Stimulated activated CD8-positive, alpha-beta memory T cell treated with anti-CD3 and anti-CD28 coated beads, Interleukin-7, amount 100 ng/mL, for 48 hours (primary cell): ENCODE measurements around the gene TSPAN9.

Experiments
- DNase-seq, 2 donors: peaks; one replicate each; pipeline ENCODE4 v3.0.0-alpha.2; 2020; ENCODE audit warnings: low read depth in 1 of 2; ENCODE audit errors: extremely low read depth in 1 of 2

The TSPAN9 gene

DNA sequence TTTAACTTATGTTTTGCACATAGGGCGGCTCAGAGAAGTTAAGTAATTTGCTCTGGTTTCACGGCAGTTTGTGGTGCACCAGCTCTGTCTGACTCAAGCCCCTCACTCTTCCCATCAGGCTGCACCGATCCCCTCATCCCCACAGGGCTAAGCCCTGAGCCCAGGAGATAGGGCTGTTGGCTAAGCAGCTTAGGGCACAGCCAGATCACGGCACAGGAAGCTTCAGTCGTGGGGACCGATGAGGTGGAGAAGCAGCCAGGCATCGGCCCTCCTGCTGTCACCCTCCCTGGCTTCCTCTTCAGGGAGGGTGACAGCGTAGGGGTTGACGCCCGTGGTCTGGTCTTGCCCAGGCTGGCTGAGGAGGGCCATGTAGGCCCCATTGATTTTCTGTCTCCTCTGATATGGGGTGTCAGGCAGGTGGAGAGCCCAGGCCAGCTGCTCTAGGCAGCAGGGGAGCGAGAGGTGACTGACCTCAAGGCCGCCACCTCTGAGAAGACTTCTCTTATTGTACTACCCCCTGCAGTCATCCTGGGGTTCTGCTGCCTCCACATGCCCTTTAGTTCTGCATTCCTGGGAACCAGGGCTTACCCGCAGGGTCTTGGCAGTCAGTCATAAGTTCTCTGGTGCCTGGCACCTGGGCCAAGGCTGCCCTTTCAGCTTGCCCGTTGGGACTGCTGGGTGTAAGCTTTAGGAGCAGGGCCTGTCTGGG is 166.4 kb downstream of the TSPAN9 start:
- DNase-seq, result no peak

DNA sequence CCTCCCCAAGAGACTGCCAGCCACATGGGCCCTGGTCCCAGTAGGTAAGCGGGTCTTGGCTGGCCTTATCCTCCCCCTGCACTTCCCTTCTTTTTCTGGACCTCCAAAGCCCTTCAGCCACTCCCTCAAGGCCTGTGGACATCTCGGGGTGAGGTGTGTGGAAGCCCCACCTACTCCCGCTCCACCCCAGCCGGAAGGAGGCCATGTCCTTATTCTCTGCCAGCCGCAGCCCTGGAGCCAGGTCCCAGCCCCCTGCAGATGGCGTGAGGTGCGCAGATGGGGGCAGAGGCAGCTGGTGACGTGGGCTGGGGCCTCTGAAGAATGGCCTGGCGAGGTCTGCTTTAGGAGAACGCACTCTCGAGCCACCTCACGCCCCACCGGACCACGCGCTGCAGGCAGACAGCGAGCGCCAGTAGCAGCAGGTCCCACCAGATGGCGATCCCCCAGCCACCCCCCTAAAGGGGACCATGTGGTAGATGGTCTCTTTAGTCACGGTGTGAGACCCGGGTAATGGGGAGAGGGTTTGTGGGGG is 167.1 kb downstream of the TSPAN9 start:
- no peak for DNase-seq

DNA sequence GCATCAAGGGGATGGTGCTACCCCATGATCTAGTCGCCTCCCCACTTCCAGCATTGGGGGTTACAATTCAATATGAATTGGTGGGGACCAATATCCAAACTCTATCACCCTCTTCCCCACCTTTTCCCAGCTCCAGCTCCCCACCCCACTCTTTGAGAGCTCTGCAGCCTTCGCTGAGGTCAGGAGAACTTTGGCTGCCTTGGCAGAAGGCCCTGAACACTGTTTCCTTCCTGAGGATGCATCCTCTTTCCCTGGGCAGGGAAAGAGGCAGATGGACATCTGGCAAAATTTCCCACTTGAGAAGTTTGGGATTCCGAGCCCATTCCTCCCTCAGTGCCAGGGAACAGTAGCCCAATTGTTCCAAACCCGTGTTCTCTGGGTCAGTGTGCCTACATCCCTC is 169.1 kb downstream of the TSPAN9 start:
- no peak for DNase-seq

DNA sequence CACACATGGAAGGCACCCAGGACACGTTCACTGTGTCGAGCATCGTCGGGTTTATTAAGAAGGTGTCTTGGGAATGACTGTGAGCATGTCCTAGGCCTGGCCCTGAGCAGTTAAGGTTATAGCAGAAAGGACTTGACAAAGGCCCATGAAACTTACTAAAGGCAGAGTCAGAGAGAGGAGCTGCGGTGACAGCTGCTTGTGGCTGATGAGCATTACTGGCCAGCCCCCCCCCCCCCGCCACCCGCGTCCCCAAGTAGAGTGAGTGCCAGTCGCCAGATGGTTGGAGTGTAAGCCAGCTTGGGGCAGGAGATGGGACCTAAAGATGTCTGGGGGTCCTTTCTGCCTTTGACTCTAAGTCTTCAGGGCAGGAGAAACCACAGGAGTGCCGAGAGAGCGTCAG is 169.9 kb downstream of the TSPAN9 start:
- no peak for DNase-seq

DNA sequence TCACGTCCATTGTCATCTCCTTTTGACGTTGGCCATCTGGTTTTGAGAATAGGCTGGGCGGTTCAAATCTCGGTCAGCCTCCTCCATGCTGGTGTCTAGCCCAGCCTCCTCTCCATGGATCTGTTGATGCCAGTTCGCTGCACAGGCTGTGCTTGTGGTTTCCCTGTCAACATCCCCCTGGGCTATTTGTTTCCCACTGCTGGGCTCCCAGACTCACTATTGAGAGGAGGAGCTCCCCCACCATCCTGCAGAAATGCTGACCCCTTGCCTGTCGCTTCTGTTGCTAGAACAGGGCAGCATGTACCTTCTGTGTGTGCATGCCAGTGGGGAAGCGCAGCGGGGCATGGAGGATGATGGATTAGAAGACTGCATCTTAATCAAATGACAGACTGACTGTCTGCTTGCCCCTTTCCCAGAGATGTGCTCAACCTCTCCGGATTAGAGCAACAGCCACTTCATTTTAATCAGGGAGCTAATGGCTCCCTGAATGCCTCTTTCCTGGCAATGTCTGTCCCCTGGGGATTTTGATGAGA is 170.5 kb downstream of the TSPAN9 start:
- DNase-seq, result no peak

DNA sequence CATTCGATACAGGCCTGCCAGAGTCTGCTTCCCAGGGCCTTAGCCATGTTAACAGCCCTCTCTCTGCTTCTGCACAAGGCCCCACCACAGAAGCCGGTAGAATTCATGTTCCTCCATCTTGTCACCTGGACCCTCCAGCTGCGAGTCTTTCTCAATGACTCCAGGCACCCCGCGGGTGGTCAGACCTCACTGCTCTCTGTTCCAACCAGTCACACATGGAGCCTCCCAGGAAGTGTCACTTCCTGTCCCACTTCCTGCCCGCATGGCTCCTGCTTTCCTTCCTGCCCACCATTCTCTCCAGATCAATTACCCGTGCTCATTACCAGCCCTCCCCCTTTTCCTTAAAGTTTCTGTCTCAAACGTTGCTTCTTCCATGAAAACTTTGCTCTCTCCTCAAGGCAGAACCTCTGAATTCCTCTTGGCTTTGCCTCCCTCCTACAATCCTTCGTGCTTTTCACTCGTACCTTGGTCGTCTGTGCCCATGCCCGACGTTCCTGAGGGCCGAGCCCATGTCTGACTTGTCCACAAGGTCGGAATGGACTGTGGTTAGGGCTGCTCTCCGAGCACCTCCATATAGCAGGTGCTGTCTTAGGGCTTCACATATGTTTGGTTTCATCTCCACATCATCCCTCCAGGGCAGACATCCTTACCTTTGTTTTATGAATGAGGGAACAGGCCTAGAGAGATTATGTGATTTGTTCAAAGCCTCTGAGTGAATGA is 172.1 kb downstream of the TSPAN9 start:
- no peak for DNase-seq

DNA sequence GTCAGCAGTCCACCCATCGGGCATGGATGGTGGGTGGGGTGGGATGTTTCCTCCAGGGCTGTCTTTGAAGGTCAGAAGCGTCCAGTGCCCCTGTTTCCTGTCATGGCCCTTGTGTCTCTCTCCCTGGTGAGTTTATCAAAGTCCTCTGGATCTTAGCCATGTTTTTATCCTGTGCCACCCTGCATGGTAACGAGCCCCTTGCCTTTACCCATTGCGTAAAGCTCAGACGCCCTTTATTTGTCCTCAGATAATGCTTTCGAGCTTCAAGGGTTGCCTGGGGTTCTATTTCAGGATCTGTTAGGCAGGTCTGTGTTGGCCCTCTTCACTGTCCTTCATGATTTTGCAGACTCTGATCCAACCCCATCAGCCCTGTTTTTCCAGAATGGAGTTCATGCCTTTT is 172.9 kb downstream of the TSPAN9 start:
- no peak for DNase-seq

DNA sequence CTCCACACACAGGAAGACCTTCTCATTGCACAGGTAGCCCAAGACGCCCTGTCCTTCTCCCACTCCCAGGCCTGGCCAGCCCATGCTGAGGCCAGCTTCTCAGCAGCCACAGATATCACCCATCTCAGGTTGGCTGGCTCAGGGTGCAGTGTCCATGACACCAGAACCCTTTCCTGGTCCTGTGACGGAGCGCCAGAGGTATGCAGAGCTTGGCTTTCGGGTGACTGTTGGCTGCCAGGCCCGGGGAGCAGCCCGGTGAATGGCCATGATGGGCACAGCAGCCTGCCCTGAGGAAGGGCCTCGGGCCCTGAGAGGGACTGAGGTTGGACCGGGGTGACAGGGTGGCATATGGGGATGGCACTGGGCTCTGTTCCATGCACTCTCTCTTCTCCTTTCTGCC is 173.4 kb downstream of the TSPAN9 start:
- DNase-seq, result no peak

DNA sequence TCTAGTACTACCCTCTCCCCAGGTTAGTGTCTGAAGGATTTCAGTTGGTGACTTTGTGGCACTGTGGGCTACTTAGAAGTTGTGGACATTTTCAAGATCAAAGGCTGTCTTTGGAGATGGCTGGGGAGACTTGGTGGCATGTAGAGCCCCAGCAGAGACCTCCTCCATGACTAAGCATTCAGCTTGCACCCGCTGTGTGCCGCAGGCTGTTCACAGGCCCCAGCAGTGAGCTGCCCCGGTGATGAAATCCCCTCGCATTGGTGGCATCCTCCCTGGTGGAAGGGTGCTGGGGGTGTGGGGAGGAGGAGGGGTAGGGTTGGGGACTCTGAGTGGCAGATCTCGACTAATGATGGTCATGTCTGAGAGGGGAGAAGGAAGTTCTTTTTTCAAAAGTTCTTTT is 173.9 kb downstream of the TSPAN9 start:
- no peak for DNase-seq

DNA sequence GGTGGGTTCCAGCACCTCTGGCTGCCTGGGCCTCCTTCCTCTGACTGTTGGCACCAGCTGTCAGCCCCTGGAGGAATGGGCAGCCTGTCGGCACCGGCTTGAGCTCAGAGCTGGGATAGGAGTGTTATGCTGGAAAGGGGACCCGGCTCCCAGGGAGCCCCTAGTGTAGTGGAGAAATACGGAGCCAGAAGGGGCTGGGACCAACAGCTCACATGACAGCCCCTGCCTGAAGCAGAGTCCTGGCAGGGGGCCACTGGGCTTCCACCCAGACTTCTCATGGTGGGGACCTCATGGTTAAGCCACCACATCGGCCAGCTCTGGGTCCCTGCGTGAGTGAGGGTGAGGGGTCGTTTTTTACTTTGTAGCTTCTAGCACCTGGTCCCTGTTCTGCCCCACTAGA is 174.5 kb downstream of the TSPAN9 start:
- DNase-seq, result no peak

DNA sequence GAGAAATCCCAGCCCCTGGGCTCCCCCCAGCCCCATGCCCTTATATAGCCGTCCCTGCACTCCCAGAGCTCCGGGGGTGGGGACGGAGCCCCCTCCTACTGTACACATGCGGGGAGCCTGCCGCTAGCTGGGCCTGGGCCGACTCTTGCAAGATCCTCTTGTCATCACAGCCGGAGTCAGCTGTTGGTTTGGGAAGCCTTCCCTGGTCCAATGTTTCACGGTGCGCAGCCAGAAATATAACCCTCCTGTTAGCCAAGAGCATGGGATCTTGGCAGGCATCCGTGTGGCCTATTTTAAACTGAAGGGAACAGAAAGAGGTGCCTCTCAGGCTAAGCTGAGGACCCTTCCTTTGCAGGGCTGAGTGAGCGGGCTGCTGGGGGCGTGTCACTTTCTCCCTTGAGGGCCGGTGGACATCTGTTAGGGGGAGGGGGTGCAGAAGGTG is 175.3 kb downstream of the TSPAN9 start:
- DNase-seq, result no peak

DNA sequence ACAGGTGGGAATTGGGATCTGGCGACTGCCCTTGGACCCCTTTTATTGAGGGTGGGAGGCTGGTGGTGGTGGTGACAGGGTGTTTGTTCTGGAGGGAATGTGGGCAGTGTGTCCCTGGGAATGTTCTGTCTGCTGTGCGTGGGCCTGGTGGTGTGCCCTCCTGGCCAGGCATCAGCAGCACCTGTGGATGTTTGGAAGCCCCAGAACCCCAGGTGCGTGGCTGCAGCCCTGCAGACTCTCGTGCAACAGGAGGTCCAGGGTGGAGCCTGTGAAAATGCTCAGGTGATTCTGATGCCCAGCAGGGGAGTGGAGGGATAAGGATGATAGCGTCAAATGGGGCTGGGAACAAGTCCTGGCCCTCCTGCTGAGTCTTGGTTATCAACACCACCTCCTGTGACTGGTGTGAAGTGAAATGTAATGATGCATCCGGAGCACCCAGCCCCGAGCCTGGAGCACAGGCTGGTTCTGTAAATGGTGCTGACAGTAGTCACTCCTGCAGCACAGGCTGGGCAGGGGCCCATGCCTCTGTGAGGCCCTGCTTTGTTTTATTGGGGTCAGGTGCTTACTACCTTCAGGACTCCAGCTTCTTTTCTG is 176.6 kb downstream of the TSPAN9 start:
- no peak for DNase-seq

DNA sequence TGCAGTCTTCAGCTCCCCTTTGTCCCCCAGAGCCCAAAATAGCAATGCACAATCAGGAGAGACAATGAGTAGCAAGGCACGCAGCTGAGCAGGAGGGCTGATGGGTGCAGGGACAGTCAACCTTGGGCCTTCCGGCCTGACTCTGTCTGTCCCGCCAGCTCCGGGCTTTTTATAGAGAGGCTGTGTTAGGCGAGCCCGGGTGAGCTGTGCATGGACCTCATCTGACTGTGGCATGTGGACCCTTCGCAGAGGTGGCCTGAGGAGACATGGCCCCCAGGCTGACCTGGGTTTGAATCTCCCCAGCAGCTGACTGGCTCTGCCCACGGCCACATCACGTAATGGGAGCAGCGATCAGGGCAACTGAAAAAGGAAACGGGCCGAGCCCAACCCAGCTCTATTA is 177.9 kb downstream of the TSPAN9 start:
- no peak for DNase-seq

DNA sequence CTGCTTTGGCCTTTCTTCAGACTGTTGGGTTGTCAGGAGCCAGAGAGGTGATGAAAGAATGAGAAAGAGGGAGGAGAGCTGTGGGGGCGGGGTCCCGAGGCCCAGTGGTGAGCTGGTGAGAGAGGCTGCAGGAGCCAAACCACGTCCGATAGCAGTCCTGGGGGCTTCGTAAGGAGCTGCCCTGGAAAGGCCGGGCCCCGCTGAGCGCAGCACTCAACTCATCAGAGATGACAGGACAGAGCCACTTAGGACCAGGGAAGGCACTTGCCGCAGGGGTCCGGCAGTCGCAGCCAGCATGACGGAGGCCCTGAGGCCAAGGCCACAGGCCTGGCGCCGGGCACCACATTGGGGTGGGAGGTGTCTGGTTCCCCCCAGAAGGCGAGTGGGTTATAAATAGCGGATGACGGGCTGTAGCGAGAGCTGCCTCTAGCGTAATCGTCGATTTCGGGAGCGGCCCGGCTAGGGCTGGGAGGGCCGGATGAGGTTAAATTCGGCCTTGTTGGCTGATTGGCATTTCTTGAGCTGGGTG is 179.0 kb downstream of the TSPAN9 start:
- no peak for DNase-seq

DNA sequence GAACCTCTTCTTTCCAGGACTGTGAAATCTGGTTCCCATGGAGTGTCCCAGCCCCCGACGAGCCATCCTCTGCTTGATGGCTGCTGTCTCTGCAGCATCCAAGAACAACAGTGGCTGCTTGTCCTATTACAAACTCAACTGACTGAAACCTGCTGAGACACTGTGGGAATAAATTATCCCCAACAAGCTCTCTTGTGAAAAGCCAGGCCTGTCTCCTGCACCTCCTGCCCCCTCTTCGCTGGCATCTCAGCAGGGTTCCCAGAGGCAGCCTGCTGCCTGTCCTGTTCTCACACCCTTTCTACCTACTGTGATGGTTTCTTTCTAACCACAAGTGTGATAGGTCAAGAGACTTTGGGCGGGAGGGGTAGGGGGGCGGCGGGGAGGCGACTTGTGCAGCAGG is 180.2 kb downstream of the TSPAN9 start:
- no peak for DNase-seq

DNA sequence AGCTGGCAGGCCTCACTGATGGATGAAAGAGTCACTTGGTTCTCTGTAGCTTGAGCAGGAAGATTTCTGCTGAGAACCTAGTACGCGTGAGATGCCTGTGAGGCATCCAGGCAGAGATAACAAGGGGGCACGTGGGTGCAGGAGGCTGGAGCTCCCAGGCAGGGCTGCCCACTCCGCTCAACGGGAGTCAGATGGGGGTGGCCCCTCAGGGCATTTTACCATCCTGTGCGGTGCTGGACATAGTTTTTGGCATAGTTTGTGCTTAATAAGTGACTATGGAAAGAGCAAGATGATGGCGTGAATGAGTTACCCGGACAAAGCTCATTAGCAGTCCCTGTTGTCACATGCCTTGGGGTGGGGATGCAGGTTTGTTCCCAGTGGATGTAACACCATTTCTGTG is 182.8 kb downstream of the TSPAN9 start:
- no peak for DNase-seq

DNA sequence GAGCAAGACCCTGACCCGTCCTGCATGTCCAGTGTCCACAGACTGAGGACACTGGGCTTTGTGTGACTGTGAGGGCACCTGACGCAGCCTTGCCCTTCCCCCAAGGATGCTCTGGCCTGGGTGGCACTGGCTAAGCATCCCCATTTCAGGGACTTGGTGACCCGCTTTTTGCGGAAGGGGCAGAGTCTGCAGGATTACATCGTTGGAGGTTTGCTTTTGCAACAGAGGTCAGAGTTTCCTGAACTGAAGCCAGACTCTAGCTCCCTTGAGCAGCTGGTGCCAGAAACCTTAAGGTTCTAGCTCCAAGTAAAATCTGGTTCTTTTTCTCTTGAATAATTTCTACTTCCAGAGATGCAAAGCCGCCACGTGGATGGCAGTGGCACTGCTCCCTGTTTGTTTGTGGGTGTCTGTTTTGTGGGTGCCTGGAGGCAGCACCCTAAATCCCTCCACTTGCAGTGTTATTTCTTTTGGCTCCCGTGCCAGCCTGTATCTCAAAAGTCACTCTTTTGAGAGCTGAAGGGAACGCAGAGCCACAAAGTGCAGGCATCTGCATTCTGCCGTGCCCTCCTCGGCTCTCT is 184.7 kb downstream of the TSPAN9 start:
- DNase-seq, result no peak

DNA sequence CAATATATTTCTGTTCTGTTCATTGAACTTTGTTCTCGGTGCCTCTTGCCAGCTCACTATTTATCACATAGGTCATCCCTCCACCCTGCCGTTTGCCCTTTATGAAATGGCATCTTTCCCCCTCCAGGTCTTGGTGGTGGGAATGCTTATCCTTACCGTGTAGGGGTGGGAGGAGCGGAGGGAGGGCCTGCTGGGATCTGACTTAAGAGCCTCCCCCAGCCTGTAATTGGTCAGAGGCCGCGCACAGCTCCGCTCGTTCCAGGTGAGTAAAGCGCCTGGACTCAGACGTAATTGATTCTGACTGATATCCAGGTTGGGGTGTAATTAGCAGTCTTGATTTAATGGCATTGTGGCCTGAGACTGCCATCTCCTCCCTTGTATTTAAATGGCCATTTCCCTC is 185.3 kb downstream of the TSPAN9 start:
- DNase-seq, result no peak

DNA sequence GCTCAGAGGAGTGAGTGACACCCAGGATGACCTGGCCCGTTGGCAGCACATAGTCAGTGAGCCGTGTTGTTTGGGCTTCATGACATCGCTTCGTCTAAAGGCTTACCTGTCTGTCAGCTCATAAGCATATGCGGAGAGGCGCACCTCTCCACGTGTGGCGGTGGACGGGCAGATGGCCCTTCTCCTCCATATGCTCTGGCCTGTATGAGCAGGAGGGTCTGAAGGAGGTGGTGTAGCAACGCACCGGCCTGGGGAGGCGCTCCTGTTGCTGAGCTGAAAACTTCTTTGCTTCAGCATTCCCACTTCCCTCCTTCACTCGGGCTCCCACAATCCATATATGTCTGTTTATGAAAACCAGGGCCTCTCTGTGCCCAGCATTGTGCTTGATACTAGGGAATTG is 186.1 kb downstream of the TSPAN9 start:
- DNase-seq, result no peak

DNA sequence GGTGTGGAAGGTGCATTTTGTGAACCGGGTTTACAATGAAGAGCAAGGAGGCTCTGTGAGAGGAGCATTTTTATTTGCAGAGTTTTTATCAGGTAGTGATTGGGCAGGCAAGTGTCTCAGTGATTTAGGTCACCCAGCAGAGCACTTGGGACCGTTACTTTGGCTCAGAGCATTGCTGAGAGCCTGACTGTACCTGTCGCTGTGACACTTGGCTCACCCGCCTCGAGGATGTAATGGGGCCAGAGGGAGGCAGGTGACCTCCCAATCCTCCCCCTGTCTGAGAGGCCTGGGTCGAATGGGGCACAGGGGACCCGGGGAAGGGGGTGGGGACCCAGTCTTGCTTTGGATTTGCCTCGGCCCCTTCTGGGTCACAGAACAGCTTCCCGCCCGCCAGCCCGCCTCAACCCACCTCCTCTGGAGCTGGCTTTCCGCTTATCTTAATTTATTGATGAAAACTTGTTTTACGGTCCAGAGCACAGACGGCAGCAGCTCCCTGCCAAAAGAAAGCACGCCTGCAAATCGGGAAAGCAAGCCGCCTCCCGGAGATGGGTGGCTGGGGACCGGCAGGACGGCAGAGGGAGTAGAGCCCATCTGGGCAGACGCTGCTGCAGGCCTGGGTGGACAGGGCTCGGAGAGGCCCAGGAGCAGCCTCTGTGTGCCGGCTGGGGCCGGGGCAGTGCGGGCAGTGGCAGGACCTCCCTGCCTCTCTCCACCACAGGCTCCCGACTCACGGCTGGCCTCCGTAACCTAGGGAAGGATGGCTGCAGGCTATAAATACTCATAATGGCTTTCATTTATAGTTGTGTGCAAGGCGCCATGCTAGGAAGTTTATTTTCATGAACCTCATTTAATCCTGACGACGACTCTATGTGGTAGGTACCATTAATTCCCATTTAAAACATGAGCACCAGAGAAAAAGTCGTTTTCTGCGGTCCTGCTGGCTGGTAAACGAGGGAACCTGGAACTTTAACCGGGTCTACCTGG is 187.1 kb downstream of the TSPAN9 start:
- DNase-seq, result no peak
